Smooth muscle cell (in vitro differentiated cells): ENCODE measurements around the gene SUCLG1. TPM values are rescaled to one million over a fixed set of nuclear protein-coding genes. Genes with fewer than 3 reads are reported as not detected.

Experiments used
- DNase-seq: peaks from one replicate; lab custom pipeline; 2025; ENCODE audit not compliant: unreplicated experiment; lab: John Stamatoyannopoulos, UW
- H2AFZ ChIP-seq: fragments of 200-600 bp; sonication (generic); 2 replicates; pipeline ENCODE4 v1.6.0; 2016; ENCODE audit warnings: antibody characterized with exemption, low read depth, mild to moderate bottlenecking
- H3F3A ChIP-seq: fragments of 200-600 bp; sonication (generic); 2 replicates; pipeline ENCODE4 v1.6.0; 2017; ENCODE audit warnings: antibody characterized with exemption, low read depth
- H3K27ac ChIP-seq: fragments of 200-600 bp; sonication (generic); 2 replicates; pipeline ENCODE4 v1.5.1; 2016; ENCODE audit warnings: low read depth, mild to moderate bottlenecking
- H3K27me3 ChIP-seq: fragments of 200-600 bp; sonication (generic); 2 replicates; pipeline ENCODE4 v1.6.1; 2016; ENCODE audit warnings: low read depth, mild to moderate bottlenecking
- H3K36me3 ChIP-seq: fragments of 200-600 bp; sonication (generic); 2 replicates; pipeline ENCODE4 v1.5.1; 2016; ENCODE audit warnings: low read depth
- H3K4me1 ChIP-seq: fragments of 200-600 bp; sonication (generic); 2 replicates; pipeline ENCODE4 v1.5.1; 2016; ENCODE audit warnings: low read depth
- H3K4me2 ChIP-seq: fragments of 200-600 bp; sonication (generic); 2 replicates; pipeline ENCODE4 v1.6.0; 2016; ENCODE audit warnings: mild to moderate bottlenecking
- H3K4me3 ChIP-seq: fragments of 200-600 bp; sonication (generic); 2 replicates; pipeline ENCODE4 v1.5.1; 2016; ENCODE audit warnings: mild to moderate bottlenecking
- H3K79me2 ChIP-seq: fragments of 200-600 bp; sonication (generic); 2 replicates; pipeline ENCODE4 v1.6.0; 2016; ENCODE audit warnings: low read depth, mild to moderate bottlenecking
- H3K9ac ChIP-seq: fragments of 200-600 bp; sonication (generic); 2 replicates; pipeline ENCODE4 v1.6.0; 2016; ENCODE audit warnings: low read depth
- H3K9me3 ChIP-seq: fragments of 200-600 bp; sonication (generic); replicated peaks from 2 replicates; pipeline ENCODE4 v1.5.1; 2016; ENCODE audit warnings: low read depth
- H4K20me1 ChIP-seq: fragments of 200-600 bp; sonication (generic); 2 replicates; pipeline ENCODE4 v1.6.0; 2016; ENCODE audit warnings: low read depth
- WGBS: methylation state at CpG from one replicate; pipeline ENCODE4 v1.1.7; 2016; ENCODE audit warnings: low lambda C conversion rate; 5-methylcytosine and 5-hydroxymethylcytosine counted together
- polyA plus RNA-seq: library from polyadenylated mRNA; unstranded; fragments of >200 nt; fragmentation: Nextera tagmentation; extraction: Ambion mirVana; gene quantifications from 2 replicates; pipeline ENCODE4 v1.2.1, GENCODE V29; 2016
- total RNA-seq: library from RNA; depleted of rRNA; stranded (reverse); fragments of >200 nt; gene quantifications from 2 replicates; pipeline ENCODE4 v1.2.3, GENCODE V29; 2014
- TF ChIP-seq, protein P1 (sequence below): fragments of 200-600 bp; sonication (generic); IDR thresholded peaks from 2 replicates; pipeline ENCODE4 v1.5.1; 2017; ENCODE audit warnings: borderline replicate concordance, mild to moderate bottlenecking, antibody characterized with exemption; ENCODE audit not compliant: insufficient read depth, poor library complexity, severe bottlenecking

Gene SUCLG1
- total and polyA plus RNA-seq, 2 experiments from 2014 or later: 63.1 to 81.7 TPM

DNA sequence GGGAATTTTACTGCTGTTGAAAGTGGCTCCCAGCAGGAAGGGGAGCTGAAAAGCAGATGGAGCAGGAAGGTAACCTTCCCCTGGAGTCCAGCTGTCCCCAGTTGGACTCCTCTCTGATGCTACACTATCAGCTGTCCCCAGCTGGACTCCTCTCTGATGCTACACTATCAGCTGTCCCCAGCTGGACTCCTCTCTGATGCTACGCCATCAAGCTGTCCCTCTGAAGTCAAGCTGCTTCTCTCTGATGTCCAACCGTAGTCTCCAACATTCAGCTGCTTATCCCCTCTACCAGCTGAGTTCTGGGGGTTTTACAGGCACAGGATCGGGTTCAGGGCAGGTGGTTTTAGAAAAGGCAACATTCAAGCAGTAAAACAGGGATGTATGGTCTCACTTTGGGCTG, 19.8 kb upstream of the SUCLG1 start:
- 82% methylated on average over 3 of the region's 3 CpGs for WGBS
- H3K27ac ChIP-seq: no peak overlapping the region

GRCh38 chr2:84477886-84478285, 18.8 kb upstream of the SUCLG1 start:
- H3F3A ChIP-seq: no peaks in the 10 kb centered on the region
- H3K36me3 ChIP-seq: no peaks in the 10 kb centered on the region
- H3K27ac ChIP-seq: no peak overlapping the region
- no peak overlapping the region for H3K4me2 ChIP-seq
- no peaks in the 10 kb centered on the region for H4K20me1 ChIP-seq
- H3K79me2 ChIP-seq: no peaks in the 10 kb centered on the region
- H3K9me3 ChIP-seq: no peaks in the 10 kb centered on the region
- H3K9ac ChIP-seq: no peak overlapping the region
- WGBS: 44% methylated on average over 1 of the region's 1 CpG
- DNase-seq: no peak
- TF ChIP-seq, protein P1, sequence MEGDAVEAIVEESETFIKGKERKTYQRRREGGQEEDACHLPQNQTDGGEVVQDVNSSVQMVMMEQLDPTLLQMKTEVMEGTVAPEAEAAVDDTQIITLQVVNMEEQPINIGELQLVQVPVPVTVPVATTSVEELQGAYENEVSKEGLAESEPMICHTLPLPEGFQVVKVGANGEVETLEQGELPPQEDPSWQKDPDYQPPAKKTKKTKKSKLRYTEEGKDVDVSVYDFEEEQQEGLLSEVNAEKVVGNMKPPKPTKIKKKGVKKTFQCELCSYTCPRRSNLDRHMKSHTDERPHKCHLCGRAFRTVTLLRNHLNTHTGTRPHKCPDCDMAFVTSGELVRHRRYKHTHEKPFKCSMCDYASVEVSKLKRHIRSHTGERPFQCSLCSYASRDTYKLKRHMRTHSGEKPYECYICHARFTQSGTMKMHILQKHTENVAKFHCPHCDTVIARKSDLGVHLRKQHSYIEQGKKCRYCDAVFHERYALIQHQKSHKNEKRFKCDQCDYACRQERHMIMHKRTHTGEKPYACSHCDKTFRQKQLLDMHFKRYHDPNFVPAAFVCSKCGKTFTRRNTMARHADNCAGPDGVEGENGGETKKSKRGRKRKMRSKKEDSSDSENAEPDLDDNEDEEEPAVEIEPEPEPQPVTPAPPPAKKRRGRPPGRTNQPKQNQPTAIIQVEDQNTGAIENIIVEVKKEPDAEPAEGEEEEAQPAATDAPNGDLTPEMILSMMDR: no peak
- no peak overlapping the region for H2AFZ ChIP-seq
- no peaks in the 10 kb centered on the region for H3K27me3 ChIP-seq
- no peaks in the 10 kb centered on the region for H3K4me1 ChIP-seq
- H3K4me3 ChIP-seq: no peak overlapping the region

More for the DNA sequence above, 19.8 kb upstream of the SUCLG1 start:
- no peak overlapping the region for H3K9ac ChIP-seq
- no peaks in the 10 kb centered on the region for H3K79me2 ChIP-seq
- H3K9me3 ChIP-seq: no peaks in the 10 kb centered on the region
- H3K4me2 ChIP-seq: no peak overlapping the region
- TF ChIP-seq, protein P1: no peak
- no peak for DNase-seq
- no peaks in the 10 kb centered on the region for H3K36me3 ChIP-seq
- no peaks in the 10 kb centered on the region for H3K4me1 ChIP-seq
- H3K27me3 ChIP-seq: no peaks in the 10 kb centered on the region
- H3F3A ChIP-seq: no peaks in the 10 kb centered on the region
- H4K20me1 ChIP-seq: no peaks in the 10 kb centered on the region
- no peak overlapping the region for H2AFZ ChIP-seq
- H3K4me3 ChIP-seq: no peak overlapping the region

DNA sequence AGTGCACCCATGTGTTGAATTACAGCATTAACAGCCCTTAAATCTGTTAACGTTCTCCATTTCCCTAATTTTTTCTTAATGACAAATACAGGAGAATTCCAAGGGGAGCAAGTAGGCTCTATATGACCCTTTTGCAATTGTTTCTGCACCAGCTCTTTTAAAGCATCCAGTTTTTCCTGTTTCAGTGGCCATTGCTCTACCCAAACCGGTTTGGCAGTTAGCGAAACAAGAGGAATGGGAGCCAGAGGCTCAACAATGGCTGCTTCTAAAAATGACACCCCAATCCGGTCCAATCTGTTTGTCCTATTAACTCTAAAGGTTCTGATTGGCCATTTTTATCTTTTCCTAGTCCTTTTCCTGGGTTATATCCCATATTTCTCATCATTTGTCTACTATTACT, 15.1 kb upstream of the SUCLG1 start:
- 74% methylated on average over 4 of the region's 4 CpGs for WGBS

More for the DNA sequence above, 15.1 kb upstream of the SUCLG1 start:
- Histone ChIP-seq H3F3A (no peaks in the 10 kb centered on the region), H3K27ac (no peak overlapping the region), H3K9me3 (no peaks in the 10 kb centered on the region), H3K27me3 (no peaks in the 10 kb centered on the region), H3K79me2 (no peaks in the 10 kb centered on the region), H3K4me2 (no peak overlapping the region), H4K20me1 (no peaks in the 10 kb centered on the region), H2AFZ (no peak overlapping the region), H3K4me1 (no peaks in the 10 kb centered on the region), H3K4me3 (no peak overlapping the region), H3K9ac (no peak overlapping the region), H3K36me3 (no peaks in the 10 kb centered on the region)
- DNase-seq: no peak
- TF ChIP-seq, protein P1: no peak
